HG03095 (cell line): ENCODE measurements around the gene OTUD5.
"Not testable (repeated sequence)": the region's sequence is repeated elsewhere in the genome, so short reads cannot be mapped to it uniquely, and the experiment has no call there.

Source experiments
- ATAC-seq: cut with Tn5 transposase; IDR thresholded peaks from one replicate; pipeline ENCODE4 v1.9.1; 2021; ENCODE audit warnings: moderate library complexity; ENCODE audit not compliant: unreplicated experiment

The OTUD5 gene

GRCh38 chrX:48891402-48892288 is 65.8 kb downstream of the OTUD5 start:
- peak; percentile 73 for ATAC-seq

GRCh38 chrX:48890934-48891401 is 66.4 kb downstream of the OTUD5 start:
- peak; percentile 33 for ATAC-seq

- ATAC-seq = no peak
Measured at GRCh38 chrX:48890296-48890925, 67.0 kb downstream of the OTUD5 start.

GRCh38 chrX:48886586-48886985 is 70.8 kb downstream of the OTUD5 start:
- not testable (repeated sequence) for ATAC-seq

- no peak for ATAC-seq
Measured at GRCh38 chrX:48883729-48884128, 73.7 kb downstream of the OTUD5 start.

DNA sequence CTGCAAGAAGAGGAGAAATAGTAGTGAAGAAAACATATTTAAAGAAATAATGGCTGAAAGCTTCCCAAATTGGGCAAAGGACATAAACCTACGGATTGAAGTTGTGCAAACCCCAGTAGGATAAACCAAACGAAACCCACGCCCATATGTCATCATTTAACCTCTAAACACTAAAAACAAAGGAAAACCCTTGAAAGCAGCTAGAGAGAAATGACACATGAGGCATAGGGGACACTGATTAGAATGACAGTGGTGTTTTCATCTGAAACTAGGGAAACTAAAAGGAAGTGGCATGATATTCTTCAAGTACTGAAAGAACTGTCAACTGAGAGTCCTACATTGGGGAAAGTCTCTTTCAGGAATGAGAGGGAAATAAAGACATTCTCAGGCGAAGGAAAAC is 80.5 kb downstream of the OTUD5 start:
- not testable (repeated sequence) for ATAC-seq
